Measurements from ENCODE around the gene ERICH4.

The ERICH4 gene, protein sequence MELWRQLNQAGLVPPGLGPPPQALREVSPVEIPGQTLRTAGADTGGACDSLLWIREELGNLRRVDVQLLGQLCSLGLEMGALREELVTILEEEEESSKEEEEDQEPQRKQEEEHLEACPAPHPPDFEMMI

DNA sequence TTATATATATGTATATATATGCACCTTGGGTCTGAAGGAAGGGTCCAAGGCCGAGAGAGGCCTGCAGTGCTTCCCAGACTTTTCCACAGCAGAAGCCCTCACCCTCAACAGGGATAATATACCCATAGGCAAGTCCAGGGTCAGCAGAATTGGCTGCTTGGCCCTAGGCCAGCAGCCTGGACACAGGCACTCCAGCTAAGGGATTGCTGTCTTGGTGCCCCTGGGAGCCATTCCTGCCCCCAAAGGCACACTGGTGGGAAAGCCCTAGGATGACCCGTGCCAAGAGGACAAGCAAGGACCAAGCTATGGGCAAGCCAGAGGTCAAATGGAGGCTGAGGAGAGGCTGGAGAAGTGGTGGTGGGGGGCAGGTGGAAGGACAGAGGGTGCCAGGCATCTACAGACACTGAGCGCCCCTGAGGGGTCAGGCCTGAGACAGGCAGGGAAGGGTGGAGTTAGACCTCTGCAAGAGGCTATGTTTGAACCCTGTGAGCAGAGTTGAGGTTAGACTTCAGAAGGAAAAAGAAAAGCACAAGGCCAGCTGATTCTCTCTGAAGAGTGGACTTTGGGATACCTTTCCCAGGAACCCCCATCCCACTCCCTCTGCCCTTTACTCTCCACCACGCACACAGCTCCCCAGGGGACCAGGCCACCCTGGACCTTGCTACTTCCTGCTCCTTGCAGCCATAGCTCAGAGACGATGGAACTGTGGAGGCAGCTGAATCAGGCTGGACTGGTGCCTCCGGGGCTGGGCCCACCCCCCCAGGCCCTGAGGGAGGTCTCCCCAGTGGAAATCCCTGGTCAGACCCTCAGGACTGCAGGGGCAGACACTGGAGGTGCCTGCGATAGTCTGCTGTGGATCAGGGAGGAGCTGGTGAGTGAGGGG is at the start of gene ERICH4:
Gene ERICH4 (plus strand): TSS at position 684 of the 883 bp plus-strand sequence. CDS start 14 bp downstream, at position 698.
- no peak for DNase-seq

DNA sequence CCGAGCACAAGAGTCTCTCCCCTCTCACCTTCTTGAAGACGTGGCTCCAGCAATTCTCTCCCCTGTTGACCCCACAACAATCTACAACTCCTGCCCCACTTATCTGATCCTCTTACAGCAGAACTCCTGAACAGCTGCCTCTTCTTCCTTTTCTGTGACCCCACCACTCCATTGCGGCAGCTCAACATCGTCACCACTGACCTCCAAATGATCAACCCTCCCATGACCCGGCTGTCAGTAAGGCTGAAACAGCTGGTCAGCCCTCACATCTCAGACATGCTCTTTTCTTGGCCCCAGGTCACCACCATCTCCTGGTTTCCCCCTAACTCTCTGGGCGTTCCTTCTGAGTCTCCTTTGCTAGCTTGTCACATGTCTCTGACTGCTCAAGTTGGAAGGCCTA is 47.6 kb upstream of the ERICH4 start:
- DNase-seq = no peak

DNA sequence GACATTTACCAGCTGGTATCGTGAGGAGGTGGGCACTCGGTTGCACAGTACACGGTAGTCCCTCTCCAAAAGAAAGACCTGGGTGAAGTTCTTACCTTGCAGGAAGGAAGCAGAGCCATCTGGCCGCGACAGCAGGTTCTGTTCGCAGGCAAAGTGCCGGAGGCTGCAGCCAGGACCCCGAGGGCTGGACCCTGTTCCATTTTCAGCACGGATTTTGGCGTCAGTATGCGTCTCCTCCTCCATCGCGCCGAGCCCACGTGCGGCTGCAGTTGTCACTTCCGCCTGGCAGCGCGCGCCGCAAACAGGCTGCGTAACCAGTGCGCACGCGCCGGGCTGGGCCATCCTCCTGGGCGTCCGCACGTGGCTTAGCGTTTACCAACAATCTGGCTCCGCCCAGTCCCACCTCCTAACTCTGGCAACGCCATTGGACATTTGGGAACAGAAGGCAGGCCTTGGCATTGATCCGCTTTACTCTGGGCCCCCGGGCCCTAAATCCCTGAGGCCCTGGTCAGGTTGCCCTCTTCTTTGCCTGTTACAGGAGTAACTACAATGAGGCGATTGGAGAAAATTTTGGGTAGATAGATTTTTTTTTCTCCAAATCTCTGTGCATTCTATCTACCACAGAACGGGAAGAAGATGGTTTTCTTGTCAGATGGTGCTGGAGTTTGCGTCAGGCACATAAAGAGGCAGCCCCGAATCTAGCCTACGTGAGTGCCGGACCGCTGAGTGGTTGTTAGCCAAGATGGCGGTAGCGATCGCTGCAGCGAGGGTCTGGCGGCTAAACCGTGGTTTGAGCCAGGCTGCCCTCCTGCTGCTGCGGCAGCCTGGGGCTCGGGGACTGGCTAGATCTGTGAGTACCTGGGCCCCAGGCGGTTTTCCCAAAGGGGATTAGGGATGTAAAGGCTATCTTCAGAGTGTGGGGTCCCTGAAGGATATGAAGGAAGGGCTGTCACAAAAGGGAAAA is 45.6 kb upstream of the ERICH4 start, which contains the start of the genes BCKDHA and EXOSC5:
Gene BCKDHA (plus strand): TSS at position 733 of the 964 bp plus-strand sequence. CDS start 10 bp downstream, at position 743.
Gene EXOSC5 (minus strand): TSS at position 274 of the 964 bp plus-strand sequence. CDS start 31 bp downstream, at position 243.
- DNase-seq = peak; percentile 100

DNA sequence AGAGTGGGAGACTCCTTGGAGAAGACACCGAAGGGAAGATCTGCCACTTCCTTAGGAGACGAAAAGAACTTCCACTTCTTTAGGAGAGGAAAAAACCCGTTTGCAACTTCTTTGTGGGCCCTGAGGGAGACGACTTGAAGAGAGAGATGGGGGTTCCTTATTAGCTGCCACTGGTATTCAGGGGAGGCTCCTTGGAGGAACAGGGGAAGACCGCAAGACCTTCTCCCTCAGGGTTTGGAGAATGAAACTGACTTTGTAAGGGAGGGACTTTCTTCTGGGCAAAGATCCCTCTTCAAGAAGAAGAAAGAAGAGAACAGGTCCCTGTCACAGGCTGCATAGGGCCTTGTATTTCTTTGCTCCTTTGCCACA is 44.9 kb upstream of the ERICH4 start:
- no peak for DNase-seq

DNA sequence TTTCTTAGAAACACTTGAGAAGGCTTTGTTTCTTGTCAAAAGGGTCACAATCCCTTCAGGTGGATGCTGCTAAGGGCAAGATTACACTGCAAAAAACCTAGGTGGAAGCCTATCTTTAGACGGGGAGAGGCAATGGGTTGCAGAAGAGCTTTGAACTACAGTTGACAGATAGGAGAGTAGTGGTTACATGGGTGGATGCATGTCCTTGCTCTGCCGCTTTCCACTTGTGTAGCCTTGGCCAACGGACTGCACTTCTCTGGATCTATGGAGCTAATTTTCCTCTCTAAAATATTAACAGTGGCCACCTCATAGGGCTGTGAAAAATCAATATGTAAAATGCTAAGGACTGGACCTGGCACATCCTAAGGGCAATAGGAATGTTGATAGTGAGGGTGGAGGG is 44.4 kb upstream of the ERICH4 start:
- peak; percentile 44 for DNase-seq

DNA sequence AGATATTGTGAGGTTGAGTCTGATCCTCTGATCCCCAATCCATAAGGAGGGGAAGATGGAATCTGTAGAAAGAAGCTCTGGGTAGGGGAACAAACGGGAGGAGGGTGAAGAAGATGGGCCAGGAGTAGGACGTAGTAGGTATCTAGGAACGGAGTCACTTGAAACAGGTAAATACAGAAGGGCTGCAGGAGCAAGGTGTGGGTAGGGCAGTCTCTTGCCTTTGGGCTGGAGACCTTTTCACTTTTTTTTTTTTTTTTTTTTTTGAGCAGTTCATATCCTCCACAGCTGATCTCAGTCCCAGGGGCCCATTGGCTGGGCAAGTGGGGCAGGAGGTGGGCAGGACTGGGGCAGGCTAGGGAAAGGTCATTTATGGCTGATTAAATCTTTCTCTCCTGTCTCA is 43.9 kb upstream of the ERICH4 start:
- no peak for DNase-seq

DNA sequence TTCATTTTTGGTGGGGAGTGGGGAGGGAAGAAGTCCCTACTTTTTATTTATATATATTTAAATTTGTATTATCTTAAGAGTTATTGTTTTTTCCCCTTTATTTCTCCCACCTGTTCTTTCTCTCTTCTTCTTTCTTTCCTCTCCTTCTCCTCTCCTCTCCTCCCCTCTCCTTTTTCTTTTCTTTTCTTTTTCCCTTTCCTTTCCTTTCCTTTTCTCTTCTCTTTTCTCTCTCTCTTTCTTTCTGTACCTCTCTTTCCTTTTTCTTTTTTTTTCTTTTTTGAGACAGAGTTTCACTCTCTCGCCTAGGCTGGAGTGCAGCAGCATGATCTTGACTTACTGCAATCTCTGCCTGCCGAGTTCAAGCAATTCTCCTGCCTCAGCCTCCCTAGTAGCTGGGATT is 43.4 kb upstream of the ERICH4 start:
- no peak for DNase-seq

DNA sequence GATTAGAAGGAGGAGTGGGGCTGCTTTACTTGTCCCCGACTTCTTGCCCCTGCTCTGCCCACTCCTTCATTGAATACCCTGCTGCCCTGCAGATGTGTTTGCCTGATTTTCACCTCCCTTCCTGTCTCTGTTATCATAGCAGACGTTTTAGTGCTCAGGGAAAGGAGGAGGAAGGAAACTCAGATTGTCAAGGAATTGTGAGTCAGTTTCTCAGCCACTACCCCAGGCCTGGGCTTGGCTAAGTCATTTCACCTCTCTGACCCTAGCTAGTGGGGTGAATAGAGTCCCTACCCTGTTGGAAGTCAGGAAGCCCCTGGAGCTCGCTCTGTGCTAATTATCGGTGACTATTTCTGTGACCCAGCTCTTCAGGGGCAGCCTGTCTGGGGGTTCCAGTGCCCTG is 41.5 kb upstream of the ERICH4 start:
- no peak for DNase-seq

DNA sequence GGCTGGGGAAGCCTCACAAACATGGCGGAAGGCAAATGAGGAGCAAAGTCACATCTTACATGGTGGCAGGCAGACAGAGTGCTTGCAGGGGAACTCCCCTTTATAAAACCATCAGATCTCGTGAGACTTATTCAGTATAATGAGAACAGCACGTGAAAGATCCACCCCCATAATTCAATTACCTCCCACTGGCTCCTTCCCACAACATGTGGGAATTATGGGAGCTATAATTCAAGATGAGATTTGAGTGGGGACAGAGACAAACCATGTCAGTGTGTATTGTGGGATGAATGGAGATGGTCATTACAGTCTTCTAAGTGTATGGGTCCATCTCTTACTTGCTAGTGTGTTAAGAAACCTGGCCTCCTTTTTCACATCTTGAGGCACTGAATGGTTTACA is 40.9 kb upstream of the ERICH4 start:
- DNase-seq = no peak

DNA sequence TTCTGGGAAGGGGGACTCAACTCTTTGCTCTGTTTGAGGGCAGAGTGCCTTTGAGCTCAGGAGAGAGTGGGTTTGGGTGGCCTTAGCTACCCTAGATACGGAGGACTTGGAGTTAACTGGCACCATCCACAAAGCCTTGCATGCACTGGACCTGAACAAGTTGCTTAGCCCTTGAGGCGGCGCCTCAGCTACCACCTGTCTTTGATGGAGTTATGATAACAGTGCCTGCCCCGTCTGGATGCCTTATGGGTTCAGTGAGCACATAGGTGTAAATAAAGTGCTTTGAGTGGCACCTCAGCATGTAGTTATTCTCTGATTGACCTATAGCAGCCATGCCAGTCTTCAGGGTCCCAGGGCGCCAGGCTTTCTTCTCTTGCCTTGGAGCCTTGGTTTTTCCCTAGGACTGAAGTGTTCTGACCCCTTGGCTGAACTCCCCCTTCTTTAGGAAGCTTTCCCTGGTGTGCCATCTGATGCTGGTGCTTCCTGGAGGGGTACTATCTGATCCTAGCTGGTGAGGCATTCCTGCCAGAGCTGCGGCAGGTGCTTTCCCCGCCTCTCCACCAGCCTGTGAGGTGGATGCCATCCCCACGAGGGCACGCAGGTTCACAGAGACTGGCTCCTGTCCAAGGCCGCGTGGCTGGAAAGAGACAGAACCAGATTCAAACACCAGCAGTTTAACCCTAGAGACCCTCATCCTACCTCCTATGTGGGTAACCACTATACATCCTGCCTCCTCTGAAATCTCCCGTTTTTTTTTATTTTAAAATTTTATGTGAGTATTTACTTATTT is 39.6 kb upstream of the ERICH4 start:
- DNase-seq = peak; percentile 93

DNA sequence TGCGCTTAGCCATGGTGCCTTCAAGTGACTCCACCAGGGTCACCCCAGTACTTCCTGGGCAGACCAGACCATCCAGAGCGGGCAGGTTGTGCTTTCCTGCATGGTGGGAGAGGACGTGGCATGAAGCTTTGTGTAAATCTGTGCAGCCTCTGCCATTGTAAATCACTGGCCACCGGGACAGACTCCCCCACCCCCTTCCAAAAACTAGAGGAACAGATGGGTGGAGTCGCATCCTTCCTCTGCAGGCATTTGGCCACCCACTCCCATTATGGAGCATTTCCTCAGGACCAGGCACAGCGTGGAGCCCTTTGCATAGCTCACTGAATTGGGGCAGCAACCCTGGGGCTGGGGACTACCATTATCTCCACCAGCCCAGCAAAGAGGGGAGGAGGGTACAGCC is 37.2 kb upstream of the ERICH4 start:
- DNase-seq = no peak

DNA sequence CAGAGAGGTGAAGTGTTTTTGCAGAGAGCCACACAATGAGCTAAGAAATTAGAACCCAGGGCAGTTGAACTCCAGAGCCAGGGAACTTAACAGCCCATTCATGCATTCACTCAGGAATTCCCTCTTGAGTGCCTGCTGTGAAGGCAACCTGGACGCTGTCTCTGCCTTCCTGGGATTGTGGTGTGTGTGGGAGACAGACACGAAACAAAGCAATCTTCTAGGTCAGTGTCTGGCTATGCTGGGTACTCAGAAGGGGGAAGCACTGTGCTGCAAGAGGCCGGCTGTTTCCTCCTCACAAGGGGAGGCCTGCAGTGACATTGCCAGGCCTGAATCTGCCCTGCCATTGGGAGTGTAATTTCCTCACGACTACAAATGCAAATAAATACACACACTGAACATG is 35.7 kb upstream of the ERICH4 start:
- peak; percentile 77 for DNase-seq

DNA sequence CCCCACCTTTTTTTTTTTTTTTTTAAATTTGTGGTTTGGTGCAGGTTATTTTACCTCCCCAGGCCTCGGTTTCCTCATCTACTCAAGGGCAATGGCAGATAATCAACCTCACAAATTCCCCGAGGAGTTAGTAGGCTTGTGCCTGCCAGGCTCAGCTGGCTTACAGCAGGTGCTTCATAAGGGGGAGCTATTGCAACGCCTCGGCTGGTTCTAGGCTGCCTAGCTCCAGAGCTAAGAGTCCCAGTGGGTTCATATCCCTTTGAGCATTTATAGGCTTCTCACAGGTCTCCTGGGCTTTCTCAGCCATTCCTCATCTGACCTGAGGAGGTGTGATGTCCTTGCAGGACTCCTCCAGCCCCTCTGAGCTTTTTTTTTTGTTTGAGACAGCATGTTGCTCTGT is 34.7 kb upstream of the ERICH4 start:
- DNase-seq = peak; percentile 57

DNA sequence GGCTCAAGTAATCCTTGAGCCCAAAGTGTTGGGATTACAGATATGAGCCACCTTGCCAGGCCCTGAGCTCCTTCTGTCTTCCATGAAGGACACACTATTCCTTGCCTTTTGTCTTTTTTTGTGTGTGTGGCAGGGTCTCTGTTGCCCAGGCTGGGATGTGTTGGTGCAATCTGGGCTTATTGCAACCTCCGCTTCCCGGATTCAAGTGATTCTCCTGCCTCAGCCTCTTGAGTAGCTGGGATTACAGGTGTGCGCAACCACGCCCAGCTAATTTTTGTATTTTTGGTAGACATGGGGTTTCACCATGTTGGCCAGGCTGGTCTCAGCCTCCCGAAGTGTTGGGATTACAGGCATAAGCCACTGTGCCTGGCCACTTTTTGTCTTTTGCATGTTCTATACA is 34.1 kb upstream of the ERICH4 start:
- DNase-seq = peak; percentile 63

DNA sequence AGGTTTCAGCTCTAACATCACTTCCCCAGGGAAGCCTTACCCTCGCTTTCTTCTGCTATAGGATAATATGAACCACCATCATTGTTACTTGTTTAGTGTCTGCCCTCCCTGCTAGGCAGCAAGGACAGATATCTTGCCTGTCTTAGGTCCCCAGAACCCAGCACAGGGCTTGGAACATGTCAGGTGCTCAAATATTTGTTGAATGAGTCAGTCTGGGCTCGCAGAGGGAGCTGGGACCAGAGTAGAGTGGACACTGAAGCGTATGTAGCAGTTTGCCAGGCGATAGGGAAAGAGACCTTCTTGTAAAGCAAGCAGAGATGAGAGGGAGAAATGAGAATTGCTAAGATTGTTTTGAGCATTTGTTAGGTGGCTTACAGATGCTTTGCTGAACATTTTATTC is 33.7 kb upstream of the ERICH4 start:
- DNase-seq = peak; percentile 99

DNA sequence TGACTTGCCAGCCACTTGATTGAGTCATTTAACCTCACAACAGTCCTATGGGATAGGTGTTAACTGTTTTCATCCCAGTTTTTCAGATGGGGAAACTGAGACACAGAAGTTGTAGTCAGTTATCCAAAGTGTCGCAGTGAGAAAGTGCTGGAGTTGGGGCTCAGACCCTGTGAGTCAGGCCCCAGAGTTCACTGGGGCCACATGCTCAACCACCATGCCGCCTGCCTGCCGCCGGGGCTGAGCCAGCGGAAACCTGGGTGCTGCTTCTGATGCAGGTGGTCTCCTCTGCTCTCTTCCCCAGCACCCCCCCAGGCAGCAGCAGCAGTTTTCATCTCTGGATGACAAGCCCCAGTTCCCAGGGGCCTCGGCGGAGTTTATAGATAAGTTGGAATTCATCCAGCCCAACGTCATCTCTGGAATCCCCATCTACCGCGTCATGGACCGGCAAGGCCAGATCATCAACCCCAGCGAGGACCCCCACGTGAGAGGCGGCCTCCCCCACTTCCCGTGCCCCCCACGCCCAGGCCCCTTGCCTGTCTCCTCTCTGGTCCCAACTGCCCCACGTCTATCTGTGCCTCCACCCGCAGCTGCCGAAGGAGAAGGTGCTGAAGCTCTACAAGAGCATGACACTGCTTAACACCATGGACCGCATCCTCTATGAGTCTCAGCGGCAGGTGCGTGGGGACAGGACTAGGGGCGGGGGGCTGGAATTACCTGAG is 32.5 kb upstream of the ERICH4 start:
- DNase-seq = no peak

DNA sequence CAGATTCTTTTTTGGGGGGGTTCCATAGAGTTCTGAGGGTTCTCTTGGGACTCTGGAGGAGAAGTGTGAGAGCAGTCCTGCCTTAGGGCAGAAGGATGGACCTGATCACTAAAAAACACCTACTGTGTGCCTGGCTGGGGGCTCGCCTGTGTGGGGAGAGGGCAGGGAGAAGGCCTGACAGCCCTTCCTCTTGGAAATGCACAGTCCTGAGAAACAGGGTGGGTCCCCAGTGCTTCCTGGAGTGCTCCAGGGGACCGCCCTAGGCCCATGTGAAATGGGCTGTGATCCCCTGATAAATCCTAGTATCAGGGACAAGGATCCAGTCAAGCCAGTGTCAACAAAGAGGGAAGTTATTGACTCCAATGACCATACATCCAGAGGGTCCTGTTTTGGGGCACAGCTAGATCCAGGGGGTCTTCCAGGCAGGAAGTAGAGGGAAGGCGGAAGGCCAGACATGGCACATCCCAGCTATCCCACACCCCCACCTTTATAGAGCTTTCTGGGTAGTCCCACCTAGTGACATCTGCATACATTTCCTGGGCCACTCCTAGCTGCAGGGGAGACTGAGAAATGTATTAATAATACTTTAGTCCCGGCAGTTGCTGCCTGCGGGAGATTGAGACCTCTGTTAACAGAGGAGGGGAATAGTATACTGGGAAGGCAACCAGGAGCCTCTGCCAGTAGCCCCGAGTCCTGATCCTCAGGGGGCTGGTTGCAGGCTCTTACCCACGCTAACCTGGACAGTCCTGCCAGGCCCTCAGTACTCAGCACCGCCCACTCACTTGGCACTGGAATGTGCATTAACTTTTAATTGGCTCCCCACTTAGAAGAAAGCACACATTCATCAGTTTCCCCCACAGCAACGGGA is 31.6 kb upstream of the ERICH4 start:
- DNase-seq = no peak

DNA sequence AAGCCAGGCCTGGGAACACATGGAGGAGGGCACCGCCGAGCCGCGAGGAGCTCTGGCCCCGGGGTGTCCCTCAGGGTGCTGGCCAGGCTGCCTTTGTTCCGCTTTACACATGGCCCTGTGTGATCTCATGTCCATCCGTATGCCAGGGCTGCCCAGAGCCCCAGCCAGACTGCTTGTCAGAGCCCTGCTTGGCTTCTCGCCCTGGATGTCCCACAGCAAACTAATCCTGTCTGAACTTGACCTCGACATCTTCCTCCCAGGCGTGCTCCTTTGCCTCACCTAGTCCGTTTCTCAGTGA is 31.0 kb upstream of the ERICH4 start:
- DNase-seq = no peak

DNA sequence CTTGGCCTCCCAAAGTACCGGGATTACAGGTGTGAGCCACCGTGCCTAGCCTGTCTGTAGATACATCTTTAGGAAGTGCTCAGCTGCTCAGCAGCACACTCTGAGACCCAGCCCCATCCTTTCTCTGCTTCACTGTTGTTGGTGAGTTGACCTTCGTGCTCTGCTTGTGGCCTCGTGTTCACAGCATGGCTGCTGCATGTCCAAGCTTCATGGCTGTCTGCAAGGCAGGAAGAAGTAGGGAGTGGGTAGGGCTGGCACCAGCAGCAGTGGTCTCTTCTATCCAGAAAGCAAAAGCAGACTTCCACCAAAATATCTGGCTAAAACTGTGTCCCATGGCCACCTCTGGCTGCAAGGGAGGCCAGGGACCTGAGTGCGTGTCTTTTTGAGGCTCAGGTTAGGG is 30.0 kb upstream of the ERICH4 start:
- DNase-seq = no peak

DNA sequence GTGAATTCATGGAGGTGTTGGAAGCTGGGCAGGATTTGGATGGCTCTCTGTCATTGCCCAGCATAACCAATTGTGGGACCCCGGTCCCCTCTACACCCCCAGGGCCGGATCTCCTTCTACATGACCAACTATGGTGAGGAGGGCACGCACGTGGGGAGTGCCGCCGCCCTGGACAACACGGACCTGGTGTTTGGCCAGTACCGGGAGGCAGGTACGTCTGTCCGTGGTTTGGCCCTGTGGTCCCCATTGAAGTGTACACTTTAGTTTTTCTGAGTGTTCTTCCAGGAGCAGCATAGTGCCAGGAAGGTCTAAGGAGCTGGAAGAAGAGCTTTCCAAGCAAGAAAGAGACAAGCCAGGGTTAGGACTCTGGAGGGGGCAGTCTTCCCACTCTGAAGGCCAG is 29.0 kb upstream of the ERICH4 start:
- DNase-seq = no peak

DNA sequence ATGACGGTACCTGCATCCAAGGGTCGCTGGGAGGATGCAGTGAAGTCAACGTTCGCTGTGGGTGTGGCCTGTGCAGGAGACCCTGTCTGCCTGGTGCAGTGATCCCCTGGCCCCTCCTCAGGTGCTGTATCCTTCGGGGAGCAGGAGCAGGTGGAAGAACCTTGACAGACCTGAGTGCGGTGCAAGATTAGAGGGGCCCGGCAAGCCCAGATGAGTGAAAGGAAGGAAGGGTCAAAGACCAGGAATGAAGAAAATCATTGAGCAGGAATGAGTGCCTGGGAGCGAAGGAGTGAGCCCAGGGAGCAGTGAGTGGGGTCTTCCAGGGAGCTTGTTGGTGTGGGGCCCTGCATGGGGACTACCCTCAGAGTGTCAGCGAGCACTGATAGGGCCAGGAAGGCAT is 28.5 kb upstream of the ERICH4 start:
- DNase-seq = no peak

Measured in DMS53 (cell line).